Measurements from ENCODE around the gene CIAO3. TPM values are rescaled to one million over a fixed set of nuclear protein-coding genes. Genes with fewer than 3 reads are reported as not detected.

Gene CIAO3
- total RNA-seq, 1 donor from 2014 or later, result 43.1 TPM

- H3K9me3 Mint-ChIP-seq, result no peaks in the 10 kb centered on the region
- CTCF ChIA-PET, result interaction anchor here (1.2 to 2.8 kb wide), 3 partner anchors 18 to 45 kb away, joined by 4 to 12 read pairs (median 5); partner anchors contain the start of genes ANTKMT and METRN
- H3K27me3 Mint-ChIP-seq, result no peaks in the 10 kb centered on the region
- POLR2A ChIA-PET, result interaction anchor here (0.9 to 2.9 kb wide), 6 partner anchors 12 to 44 kb away, joined by 3 to 19 read pairs (median 7); partner anchors contain the start of genes ANTKMT and CCDC78
- ATAC-seq (ENCODE audit: low read depth), result no peak
- intact Hi-C loops (cut with micrococcal nuclease), result loop anchor here (2.0 kb wide), 3 partner anchors 49 to 161 kb away; partner anchors contain the start of genes CHTF18 and RPUSD1
- no peak for TF ChIP-seq CTCF (IDR thresholded peaks at IDR 0.05)
- H3K27ac Mint-ChIP-seq, result no peak overlapping the region
- peaks cover 31% of the 10 kb centered on the region for H3K36me3 Mint-ChIP-seq (ENCODE audit: low read depth)
- peak overlapping the region; percentile 83 for H3K4me3 Mint-ChIP-seq
- no peak for DNase-seq
- H3K4me1 Mint-ChIP-seq, result peaks cover 32% of the 10 kb centered on the region
These were observed 988 bp downstream of the CIAO3 start for GRCh38 chr16:739560-740458.

GRCh38 chr16:736936-737481 is 3.8 kb downstream of the CIAO3 start:
- DNase-seq (no peak), ATAC-seq (ENCODE audit: low read depth) (no peak)
- intact Hi-C loops (cut with micrococcal nuclease), result no loop called here
- peak overlapping the region; percentile 38 for H3K4me3 Mint-ChIP-seq
- no peak for TF ChIP-seq CTCF (IDR thresholded peaks at IDR 0.05)
- peaks cover 52% of the 10 kb centered on the region for H3K36me3 Mint-ChIP-seq (ENCODE audit: low read depth)
- H3K27ac Mint-ChIP-seq, result no peak overlapping the region
- no peaks in the 10 kb centered on the region for H3K27me3 Mint-ChIP-seq
- H3K9me3 Mint-ChIP-seq, result no peaks in the 10 kb centered on the region
- POLR2A ChIA-PET, result interaction anchor here (0.7 to 3.7 kb wide), 4 partner anchors 9 to 15 kb away, joined by 3 to 31 read pairs (median 4); partner anchors contain the start of genes ANTKMT and CCDC78
- CTCF ChIA-PET, result interaction anchor here (1.0 kb wide), 1 partner anchor 25 kb away, joined by 4 read pairs; no protein-coding TSS in a partner anchor
- peaks cover 32% of the 10 kb centered on the region for H3K4me1 Mint-ChIP-seq

GRCh38 chr16:735982-736453 is 4.8 kb downstream of the CIAO3 start:
- Mint-ChIP-seq H3K4me1 (peaks cover 32% of the 10 kb centered on the region), H3K36me3 (ENCODE audit: low read depth) (peaks cover 54% of the 10 kb centered on the region), H3K9me3 (no peaks in the 10 kb centered on the region), H3K4me3 (no peak overlapping the region), H3K27me3 (no peaks in the 10 kb centered on the region), H3K27ac (peak overlapping the region; percentile 53)
- ChIA-PET POLR2A (interaction anchor here (0.7 to 3.7 kb wide), 4 partner anchors 8 to 20 kb away, joined by 3 to 31 read pairs (median 5); partner anchors contain the start of genes ANTKMT and CCDC78), CTCF (no interaction called here)
- ATAC-seq (ENCODE audit: low read depth) (no peak), DNase-seq (no peak)
- intact Hi-C loops (cut with micrococcal nuclease), result no loop called here
- TF ChIP-seq CTCF (IDR thresholded peaks at IDR 0.05), result no peak

- H3K9me3 Mint-ChIP-seq, result no peaks in the 10 kb centered on the region
- no peak for TF ChIP-seq CTCF (IDR thresholded peaks at IDR 0.05)
- no peak overlapping the region for H3K27ac Mint-ChIP-seq
- intact Hi-C loops (cut with micrococcal nuclease), result no loop called here
- ChIA-PET CTCF (no interaction called here), POLR2A (interaction anchor here (0.8 to 3.7 kb wide), 3 partner anchors 9 to 19 kb away, joined by 3 to 31 read pairs (median 5); partner anchors contain the start of genes ANTKMT and CCDC78)
- DNase-seq (no peak), ATAC-seq (ENCODE audit: low read depth) (no peak)
- no peak overlapping the region for H3K4me3 Mint-ChIP-seq
- peaks cover 54% of the 10 kb centered on the region for H3K36me3 Mint-ChIP-seq (ENCODE audit: low read depth)
- peaks cover 32% of the 10 kb centered on the region for H3K4me1 Mint-ChIP-seq
- no peaks in the 10 kb centered on the region for H3K27me3 Mint-ChIP-seq
These were observed 5.6 kb downstream of the CIAO3 start for GRCh38 chr16:734981-735881.

All from activated B cell treated with CpG ODN at 0.5 μM for 24 hours (primary cell).